ENCODE results near the gene ZNF32. TPM values are rescaled to one million over a fixed set of nuclear protein-coding genes. Genes with fewer than 3 reads are reported as not detected.

ZNF32 gene
- total RNA-seq, 1 experiment from 2014 or later = 16.7 TPM

DNA sequence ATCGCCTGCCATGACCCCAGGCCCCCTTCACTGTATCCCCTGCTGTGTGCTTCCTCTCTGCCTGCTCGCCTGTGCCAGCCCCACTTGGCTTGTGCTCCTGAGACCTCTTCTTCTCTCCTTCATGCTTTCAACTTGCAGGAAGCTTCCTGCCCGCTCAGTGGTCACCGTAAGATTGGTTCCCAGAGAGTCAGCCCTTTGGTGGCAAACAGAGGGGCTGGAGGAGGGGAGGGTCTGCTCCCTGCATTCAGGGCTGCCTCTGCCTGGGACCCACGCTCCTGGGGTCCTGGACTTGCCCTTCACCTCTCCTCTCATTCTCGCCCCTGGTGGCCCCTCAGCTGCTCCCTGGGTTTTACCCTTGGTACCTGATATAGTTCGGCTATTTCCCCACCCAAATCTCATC lies 45.8 kb upstream of the ZNF32 start:
- Histone ChIP-seq H4K20me1 (ENCODE audit: low read length) (no peaks in the 10 kb centered on the region), H3K27ac (ENCODE audit: low read length) (no peak overlapping the region), H3K9ac (ENCODE audit: low read length) (no peak overlapping the region), H3K9me3 (ENCODE audit: low read length) (no peaks in the 10 kb centered on the region), H3K4me1 (ENCODE audit: insufficient read depth, low read length) (0 out of 2 replicates have a peak, but pooled peaks cover 3% of the 10 kb centered on the region), H3K79me2 (ENCODE audit: low read length) (no peaks in the 10 kb centered on the region), H3K9me2 (replicated peaks; ENCODE audit: low read length) (no peaks in the 10 kb centered on the region), H3K4me2 (ENCODE audit: low read length) (no peak overlapping the region), H3K36me3 (ENCODE audit: low read depth, low read length) (no peaks in the 10 kb centered on the region), H3F3A (ENCODE audit: low read length, unreplicated experiment) (no peaks in the 10 kb centered on the region), H3K4me3 (ENCODE audit: low read length) (no peak overlapping the region), H2AFZ (ENCODE audit: low read length) (no peak overlapping the region), H3K27me3 (ENCODE audit: low read length) (peaks cover 43% of the 10 kb centered on the region)
- ChIA-PET POLR2A (ENCODE audit: unreplicated experiment) (no interaction called here), CTCF (no interaction called here)
- no TSS peak for BruUV-seq (replicated peaks)
- DNase-seq (no peak), ATAC-seq (no peak)
- TF ChIP-seq, protein P1, sequence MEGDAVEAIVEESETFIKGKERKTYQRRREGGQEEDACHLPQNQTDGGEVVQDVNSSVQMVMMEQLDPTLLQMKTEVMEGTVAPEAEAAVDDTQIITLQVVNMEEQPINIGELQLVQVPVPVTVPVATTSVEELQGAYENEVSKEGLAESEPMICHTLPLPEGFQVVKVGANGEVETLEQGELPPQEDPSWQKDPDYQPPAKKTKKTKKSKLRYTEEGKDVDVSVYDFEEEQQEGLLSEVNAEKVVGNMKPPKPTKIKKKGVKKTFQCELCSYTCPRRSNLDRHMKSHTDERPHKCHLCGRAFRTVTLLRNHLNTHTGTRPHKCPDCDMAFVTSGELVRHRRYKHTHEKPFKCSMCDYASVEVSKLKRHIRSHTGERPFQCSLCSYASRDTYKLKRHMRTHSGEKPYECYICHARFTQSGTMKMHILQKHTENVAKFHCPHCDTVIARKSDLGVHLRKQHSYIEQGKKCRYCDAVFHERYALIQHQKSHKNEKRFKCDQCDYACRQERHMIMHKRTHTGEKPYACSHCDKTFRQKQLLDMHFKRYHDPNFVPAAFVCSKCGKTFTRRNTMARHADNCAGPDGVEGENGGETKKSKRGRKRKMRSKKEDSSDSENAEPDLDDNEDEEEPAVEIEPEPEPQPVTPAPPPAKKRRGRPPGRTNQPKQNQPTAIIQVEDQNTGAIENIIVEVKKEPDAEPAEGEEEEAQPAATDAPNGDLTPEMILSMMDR (conservative IDR thresholded peaks at IDR 0.05; ENCODE audit: low read depth, low read length) = no peak
- TF ChIP-seq EZH2phosphoT487 (IDR thresholded peaks at IDR 0.05; ENCODE audit: borderline replicate concordance, low read length) = no peak
- no peak for TF ChIP-seq EZH2 (IDR thresholded peaks at IDR 0.05; ENCODE audit: low read length, unreplicated experiment)
- intact Hi-C loops (cut with micrococcal nuclease) = loop anchor here (5.0 kb wide), 1 partner anchor 88 kb away; no protein-coding TSS in a partner anchor

DNA sequence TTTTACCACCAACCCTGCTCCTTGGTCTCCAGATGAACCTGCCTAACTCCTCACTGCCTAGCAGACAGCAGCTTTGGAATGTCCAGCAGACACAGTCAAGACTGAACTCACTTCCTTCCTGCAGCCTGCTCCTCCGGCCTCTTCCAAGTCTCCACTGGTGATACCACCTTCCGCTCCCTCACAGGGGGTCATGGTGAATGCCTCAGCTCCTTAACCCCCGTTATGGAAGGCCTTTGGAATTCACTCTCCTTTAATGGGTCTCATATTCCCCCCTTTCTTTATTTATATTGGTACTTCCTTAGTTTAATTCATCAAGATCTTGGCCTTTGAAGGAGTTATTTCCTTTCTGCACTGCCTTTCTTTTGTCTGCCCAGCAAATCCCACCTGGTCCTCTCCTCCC lies 44.9 kb upstream of the ZNF32 start:
- DNase-seq = no peak

More for the DNA sequence above, 44.9 kb upstream of the ZNF32 start:
- 0 out of 2 replicates have a peak, but pooled peaks cover 6% of the 10 kb centered on the region for H3K4me1 ChIP-seq (ENCODE audit: insufficient read depth, low read length)
- H4K20me1 ChIP-seq (ENCODE audit: low read length) = no peaks in the 10 kb centered on the region
- H3K79me2 ChIP-seq (ENCODE audit: low read length) = no peaks in the 10 kb centered on the region
- no peak overlapping the region for H3K4me3 ChIP-seq (ENCODE audit: low read length)
- intact Hi-C loops (cut with micrococcal nuclease) = loop anchor here (5.0 kb wide), 1 partner anchor 89 kb away; no protein-coding TSS in a partner anchor
- H2AFZ ChIP-seq (ENCODE audit: low read length) = no peak overlapping the region
- H3K27ac ChIP-seq (ENCODE audit: low read length) = no peak overlapping the region
- peaks cover 37% of the 10 kb centered on the region for H3K27me3 ChIP-seq (ENCODE audit: low read length)
- H3K9me2 ChIP-seq (replicated peaks; ENCODE audit: low read length) = no peaks in the 10 kb centered on the region
- H3K9ac ChIP-seq (ENCODE audit: low read length) = no peak overlapping the region
- TF ChIP-seq EZH2phosphoT487 (IDR thresholded peaks at IDR 0.05; ENCODE audit: borderline replicate concordance, low read length) = no peak
- TF ChIP-seq, protein P1 (conservative IDR thresholded peaks at IDR 0.05; ENCODE audit: low read depth, low read length) = no peak
- TF ChIP-seq EZH2 (IDR thresholded peaks at IDR 0.05; ENCODE audit: low read length, unreplicated experiment) = no peak
- no peaks in the 10 kb centered on the region for H3K9me3 ChIP-seq (ENCODE audit: low read length)
- H3K36me3 ChIP-seq (ENCODE audit: low read depth, low read length) = no peaks in the 10 kb centered on the region
- ChIA-PET POLR2A (ENCODE audit: unreplicated experiment) (no interaction called here), CTCF (no interaction called here)
- no peak for ATAC-seq
- H3K4me2 ChIP-seq (ENCODE audit: low read length) = no peak overlapping the region
- no peaks in the 10 kb centered on the region for H3F3A ChIP-seq (ENCODE audit: low read length, unreplicated experiment)
- no TSS peak for BruUV-seq (replicated peaks)
